GM19193 (cell line): ENCODE measurements around the gene CD55.

Source experiments
- POLR2A ChIP-seq: IDR thresholded peaks from 4 replicates; pipeline ENCODE4 v1.6.1; 2011; ENCODE audit not compliant: insufficient read depth, insufficient read length; ENCODE audit errors: extremely low read depth

The CD55 gene

DNA sequence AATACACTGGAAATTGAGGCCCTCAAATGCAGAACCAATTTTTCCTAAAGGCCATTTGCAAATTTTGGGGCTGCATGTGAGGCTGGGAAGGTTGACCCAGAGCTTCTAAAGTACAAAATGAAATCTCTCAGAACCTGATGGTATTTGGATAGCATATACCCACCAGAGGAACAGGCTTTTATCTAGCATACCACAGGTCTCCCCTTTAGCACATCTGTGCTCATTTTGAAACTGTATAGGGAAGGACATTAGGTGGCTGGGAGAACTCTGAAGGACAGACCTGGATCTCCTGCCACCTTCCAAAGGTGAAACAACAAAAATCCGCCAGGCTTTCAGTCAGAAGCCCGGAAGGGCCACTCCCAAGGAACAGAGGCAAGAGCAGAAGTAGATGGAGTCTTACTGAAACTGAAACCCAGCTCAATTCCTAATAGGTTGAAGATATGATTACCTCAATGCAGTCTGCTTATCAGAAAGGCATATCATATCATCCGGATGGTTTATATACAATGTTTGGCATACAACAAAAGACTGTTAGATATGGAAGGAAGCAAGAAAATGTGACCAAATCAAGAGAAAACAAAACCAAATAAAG lies 11.6 kb downstream of the CD55 start:
- no peak for TF ChIP-seq POLR2A

DNA sequence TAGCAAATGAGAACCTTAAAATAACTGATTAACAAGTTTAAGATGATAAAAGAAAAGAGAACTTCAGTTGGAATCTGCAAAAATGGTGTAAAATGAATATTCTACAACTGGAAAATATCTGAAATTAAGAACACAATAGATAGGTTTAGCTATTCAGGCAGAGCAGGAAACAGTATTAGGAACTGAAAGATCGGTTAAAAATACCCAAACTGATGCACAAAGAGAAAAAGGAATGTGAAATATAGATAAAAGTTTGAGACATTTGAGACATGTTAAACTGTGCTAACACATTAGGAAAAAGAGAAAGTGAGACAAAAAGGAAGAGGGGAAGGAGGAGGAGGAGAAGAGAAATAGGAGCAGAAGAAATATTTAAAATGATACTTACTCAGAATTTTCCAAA lies 12.1 kb downstream of the CD55 start:
- TF ChIP-seq POLR2A, result no peak

DNA sequence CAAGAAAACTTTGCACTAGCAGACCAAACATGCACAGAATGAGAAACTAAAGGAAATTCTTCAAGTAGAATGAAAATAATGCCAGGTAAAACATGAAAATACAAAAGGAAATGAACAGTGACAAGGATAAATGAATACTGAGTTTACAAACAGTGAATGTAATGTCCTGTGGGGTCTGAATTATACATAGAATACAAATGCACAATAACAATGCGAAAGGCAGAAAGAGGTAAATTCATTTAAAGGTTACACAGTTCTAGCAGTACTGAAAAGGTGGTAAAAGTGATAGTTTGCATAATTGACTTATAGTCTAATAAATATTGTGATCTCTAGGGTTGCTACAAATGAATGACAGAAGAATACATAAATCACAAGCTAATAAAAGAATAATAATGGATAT lies 12.9 kb downstream of the CD55 start:
- no peak for TF ChIP-seq POLR2A

DNA sequence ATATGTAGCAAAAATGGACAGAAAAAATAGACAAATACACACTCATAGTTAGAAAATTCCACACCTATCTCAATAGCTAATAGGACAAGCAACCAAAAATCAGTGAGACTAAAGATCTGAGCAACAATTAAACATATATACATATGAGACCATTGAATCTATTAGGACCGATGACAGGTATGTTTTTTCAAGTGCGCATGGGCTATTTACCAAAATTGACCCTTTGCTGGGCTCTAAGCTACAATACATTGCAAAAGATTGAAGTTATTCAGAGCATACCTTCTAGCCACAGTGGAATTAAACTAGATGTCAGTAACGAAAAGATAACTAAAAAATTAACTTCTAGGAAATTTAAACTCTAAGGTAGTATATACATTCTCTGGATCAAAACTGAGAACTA lies 13.7 kb downstream of the CD55 start:
- no peak for TF ChIP-seq POLR2A

DNA sequence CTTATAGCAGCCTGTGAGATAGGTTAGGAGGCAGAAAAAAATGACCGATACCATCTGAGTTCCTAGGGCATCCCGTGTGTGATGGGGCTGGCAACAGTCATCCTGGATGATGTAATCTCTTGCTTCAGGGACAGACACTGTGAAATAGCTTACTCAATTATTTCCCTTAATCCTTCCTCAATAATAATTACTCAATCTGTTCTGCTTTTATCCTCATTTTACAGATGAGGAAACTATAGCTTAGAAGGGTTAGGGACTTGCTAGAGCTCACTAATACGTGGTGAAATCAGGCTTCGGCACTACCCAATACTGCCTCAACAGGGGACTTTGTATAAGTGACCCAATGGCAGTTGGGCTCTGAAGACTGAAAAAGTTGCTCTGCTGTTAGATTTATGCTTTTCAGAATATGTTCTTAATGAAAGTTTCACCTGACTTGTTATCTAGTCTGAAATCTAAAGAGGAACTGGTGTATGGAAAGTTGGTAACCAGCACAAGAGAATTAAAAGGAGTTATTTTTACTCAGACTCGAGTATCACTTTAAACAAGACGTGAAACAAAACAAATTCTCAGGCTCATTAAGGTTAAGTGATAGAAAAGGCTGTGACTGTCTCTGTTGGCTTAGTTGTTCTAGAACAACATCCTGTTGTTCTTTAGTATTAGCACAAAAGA lies 14.4 kb downstream of the CD55 start:
- no peak for TF ChIP-seq POLR2A

- no peak for TF ChIP-seq POLR2A
Observed at GRCh38 chr1:207336559-207337467, 15.3 kb downstream of the CD55 start.

DNA sequence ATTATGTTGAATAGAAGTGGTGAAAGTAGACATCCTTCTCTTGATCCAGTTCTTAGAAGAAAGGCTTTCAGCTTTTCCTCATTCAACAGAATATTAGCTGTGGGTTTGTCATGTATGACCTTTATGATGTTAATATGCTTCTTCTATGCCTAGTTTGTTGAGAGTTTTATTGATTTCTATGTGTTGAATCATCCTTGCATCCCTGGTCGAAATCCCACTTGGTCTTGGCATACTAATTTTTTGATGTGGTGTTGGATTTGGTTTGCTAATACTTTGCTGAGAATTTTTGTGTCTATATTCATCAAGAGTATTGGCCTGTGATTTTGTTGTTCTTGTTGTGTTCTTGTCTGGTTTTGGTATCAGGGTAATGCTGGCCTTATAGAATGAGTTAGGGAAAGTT lies 20.9 kb downstream of the CD55 start:
- TF ChIP-seq POLR2A, result no peak

DNA sequence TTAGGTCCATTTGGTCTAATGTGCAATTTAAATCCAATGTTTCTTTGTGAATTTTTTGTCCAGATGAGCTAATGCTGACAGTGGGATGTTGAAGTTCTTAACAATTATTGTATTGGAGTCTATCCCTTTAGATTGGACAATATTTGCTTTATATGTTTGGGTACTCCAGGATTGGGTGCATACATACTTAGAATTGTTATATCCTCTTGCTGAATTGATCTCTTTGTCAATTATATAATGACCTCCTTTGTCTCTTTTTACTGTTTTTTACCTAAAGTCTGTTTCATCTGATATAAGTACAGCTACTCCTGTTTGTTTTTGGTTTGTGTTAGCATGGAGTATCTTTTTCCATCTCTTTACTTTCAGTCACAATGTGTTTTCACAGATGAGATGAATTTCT lies 22.2 kb downstream of the CD55 start:
- TF ChIP-seq POLR2A, result no peak

DNA sequence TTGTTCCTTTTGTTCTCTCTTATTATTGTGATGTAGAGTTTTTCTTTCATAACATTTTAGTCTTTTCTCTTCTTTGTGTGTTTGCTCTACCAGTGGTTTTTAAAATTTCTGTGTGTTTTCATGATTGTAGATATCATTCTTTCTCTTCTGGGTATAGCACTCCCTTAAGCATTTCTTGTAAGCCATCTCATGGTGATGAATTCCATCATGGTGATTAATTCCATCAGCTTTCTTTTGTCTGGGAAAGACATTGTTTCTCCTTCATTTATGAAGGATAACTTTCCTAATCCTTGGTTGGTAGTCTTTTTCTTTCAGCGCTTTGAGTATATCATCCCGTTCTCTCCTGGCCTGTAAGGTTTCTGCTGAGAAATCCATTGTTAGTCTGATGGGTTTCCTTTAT lies 22.7 kb downstream of the CD55 start:
- TF ChIP-seq POLR2A, result no peak

GRCh38 chr1:207345644-207346477 lies 24.4 kb downstream of the CD55 start:
- TF ChIP-seq POLR2A, result no peak

GRCh38 chr1:207346513-207346912 lies 25.0 kb downstream of the CD55 start:
- TF ChIP-seq POLR2A, result no peak

- no peak for TF ChIP-seq POLR2A
Observed at GRCh38 chr1:207349979-207350378, 28.5 kb downstream of the CD55 start.

DNA sequence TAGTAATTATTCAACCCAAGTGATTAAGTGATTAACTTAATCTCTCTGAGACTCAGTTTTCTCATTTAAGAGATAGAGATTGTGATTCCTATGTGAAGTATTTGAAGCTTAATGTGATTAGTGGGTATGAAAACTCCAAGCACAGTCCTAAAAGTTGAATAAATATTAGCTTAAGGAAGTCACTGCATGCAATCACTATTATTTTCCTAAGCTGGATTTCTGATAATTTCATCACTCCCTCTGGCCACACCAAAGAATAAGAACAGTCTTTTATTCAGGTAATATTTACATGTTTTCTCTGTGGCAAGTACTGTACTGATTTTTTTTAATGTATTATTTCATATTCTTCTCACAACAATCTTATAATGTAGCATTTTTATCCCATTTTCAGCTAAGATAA lies 31.1 kb downstream of the CD55 start:
- no peak for TF ChIP-seq POLR2A

GRCh38 chr1:207355060-207355459 lies 33.6 kb downstream of the CD55 start:
- no peak for TF ChIP-seq POLR2A
